GM19099 (cell line): Measurements from ENCODE around the gene USP17L22.
"Not testable (repeated sequence)": the region's sequence is repeated elsewhere in the genome, so short reads cannot be mapped to it uniquely, and the experiment has no call there.

Source experiments
- POLR2A ChIP-seq: IDR thresholded peaks from 3 replicates; pipeline ENCODE4 v1.6.1; 2011; ENCODE audit warnings: low read depth; ENCODE audit not compliant: insufficient read length; ENCODE audit errors: extremely low read depth

The USP17L22 gene, protein sequence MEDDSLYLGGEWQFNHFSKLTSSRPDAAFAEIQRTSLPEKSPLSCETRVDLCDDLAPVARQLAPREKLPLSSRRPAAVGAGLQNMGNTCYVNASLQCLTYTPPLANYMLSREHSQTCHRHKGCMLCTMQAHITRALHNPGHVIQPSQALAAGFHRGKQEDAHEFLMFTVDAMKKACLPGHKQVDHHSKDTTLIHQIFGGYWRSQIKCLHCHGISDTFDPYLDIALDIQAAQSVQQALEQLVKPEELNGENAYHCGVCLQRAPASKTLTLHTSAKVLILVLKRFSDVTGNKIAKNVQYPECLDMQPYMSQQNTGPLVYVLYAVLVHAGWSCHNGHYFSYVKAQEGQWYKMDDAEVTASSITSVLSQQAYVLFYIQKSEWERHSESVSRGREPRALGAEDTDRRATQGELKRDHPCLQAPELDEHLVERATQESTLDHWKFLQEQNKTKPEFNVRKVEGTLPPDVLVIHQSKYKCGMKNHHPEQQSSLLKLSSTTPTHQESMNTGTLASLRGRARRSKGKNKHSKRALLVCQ

GRCh38 chr4:9267319-9267718, at the start of gene USP17L22:
TSS of gene USP17L22 (plus strand) at chr4:9267619. CDS start at chr4:9267619, 0 bp downstream.
- not testable (repeated sequence) for TF ChIP-seq POLR2A

GRCh38 chr4:9219852-9220251, 47.6 kb upstream of the USP17L22 start, which contains the start of gene USP17L12:
TSS of gene USP17L12 (plus strand) at chr4:9220152. CDS start at chr4:9220152, 0 bp downstream.
- TF ChIP-seq POLR2A: not testable (repeated sequence)

- TF ChIP-seq POLR2A: not testable (repeated sequence)
These were observed 42.8 kb upstream of the USP17L22 start, which contains the start of gene USP17L13 for GRCh38 chr4:9224596-9224995. TSS of gene USP17L13 (plus strand) at chr4:9224896. CDS start at chr4:9224896, 0 bp downstream.

- not testable (repeated sequence) for TF ChIP-seq POLR2A
These were observed 33.3 kb upstream of the USP17L22 start, which contains the start of gene USP17L15 for GRCh38 chr4:9234085-9234484. TSS of gene USP17L15 (plus strand) at chr4:9234385. CDS start at chr4:9234385, 0 bp downstream.

DNA sequence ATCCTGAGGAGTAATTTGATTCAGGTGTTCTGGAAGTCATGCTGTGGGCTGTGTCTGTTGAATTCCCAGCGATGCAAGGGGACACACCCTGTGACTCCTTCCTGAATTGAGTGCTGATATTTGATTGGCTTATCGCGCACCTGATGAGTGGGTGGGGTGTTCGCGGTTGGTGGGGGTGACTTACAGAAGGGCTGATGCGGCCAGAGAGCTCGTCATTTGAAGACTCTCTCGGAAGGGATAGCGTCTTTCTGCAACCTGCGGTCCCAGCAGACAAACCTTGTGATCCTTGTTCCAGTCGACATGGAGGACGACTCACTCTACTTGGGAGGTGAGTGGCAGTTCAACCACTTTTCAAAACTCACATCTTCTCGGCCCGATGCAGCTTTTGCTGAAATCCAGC, 23.8 kb upstream of the USP17L22 start, which contains the start of gene USP17L17:
Gene USP17L17, plus strand, starts transcription at position 301 of the 400 bp plus-strand sequence. Its CDS starts 0 bp downstream, at position 301.
- not testable (repeated sequence) for TF ChIP-seq POLR2A

DNA sequence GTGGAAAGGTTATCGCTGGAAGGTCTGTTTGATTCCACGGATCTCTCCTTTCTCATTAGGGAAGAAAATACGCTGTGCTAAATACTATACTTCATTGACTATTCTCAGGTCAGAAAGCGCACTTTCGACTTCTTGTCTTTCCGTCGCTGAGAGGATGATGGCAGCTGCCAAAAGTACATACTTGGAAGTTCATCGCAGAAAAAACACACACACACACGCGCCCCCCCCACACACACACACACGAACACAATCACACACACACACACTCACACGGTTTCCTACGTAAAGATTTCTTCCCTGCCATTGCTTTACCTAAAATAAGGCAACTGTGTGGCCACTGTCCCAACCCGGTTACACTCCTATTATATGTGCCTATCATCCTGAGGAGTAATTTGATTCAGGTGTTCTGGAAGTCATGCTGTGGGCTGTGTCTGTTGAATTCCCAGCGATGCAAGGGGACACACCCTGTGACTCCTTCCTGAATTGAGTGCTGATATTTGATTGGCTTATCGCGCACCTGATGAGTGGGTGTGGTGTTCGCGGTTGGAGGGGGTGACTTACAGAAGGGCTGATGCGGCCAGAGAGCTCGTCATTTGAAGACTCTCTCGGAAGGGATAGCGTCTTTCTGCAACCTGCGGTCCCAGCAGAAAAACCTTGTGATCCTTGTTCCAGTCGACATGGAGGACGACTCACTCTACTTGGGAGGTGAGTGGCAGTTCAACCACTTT, 19.3 kb upstream of the USP17L22 start, which contains the start of gene USP17L18:
Gene USP17L18, plus strand, starts transcription at position 678 of the 728 bp plus-strand sequence. Its CDS starts 0 bp downstream, at position 678.
- TF ChIP-seq POLR2A: not testable (repeated sequence)

DNA sequence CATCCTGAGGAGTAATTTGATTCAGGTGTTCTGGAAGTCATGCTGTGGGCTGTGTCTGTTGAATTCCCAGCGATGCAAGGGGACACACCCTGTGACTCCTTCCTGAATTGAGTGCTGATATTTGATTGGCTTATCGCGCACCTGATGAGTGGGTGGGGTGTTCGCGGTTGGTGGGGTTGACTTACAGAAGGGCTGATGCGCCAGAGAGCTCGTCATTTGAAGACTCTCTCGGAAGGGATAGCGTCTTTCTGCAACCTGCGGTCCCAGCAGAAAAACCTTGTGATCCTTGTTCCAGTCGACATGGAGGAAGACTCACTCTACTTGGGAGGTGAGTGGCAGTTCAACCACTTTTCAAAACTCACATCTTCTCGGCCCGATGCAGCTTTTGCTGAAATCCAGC, 14.3 kb upstream of the USP17L22 start, which contains the start of gene USP17L19:
Gene USP17L19, plus strand, starts transcription at position 301 of the 400 bp plus-strand sequence. Its CDS starts 0 bp downstream, at position 301.
- TF ChIP-seq POLR2A: not testable (repeated sequence)

DNA sequence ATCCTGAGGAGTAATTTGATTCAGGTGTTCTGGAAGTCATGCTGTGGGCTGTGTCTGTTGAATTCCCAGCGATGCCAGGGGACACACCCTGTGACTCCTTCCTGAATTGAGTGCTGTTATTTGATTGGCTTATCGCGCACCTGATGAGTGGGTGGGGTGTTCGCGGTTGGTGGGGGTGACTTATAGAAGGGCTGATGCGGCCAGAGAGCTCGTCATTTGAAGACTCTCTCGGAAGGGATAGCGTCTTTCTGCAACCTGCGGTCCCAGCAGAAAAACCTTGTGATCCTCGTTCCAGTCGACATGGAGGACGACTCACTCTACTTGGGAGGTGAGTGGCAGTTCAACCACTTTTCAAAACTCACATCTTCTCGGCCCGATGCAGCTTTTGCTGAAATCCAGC, 9.6 kb upstream of the USP17L22 start, which contains the start of gene USP17L20:
Gene USP17L20, plus strand, starts transcription at position 301 of the 400 bp plus-strand sequence. Its CDS starts 0 bp downstream, at position 301.
- not testable (repeated sequence) for TF ChIP-seq POLR2A

GRCh38 chr4:9262572-9262971, 4.8 kb upstream of the USP17L22 start, which contains the start of gene USP17L21:
TSS of gene USP17L21 (plus strand) at chr4:9262872. CDS start at chr4:9262872, 0 bp downstream.
- not testable (repeated sequence) for TF ChIP-seq POLR2A
